Stimulated activated naive CD8-positive, alpha-beta T cell treated with anti-CD3 and anti-CD28 coated beads, Interleukin-15, Interleukin-2, amounts not matched to agents 100 ng/mL and 50 ng/mL, for 24 hours (primary cell): ENCODE results near the gene FBXW11.
"Not testable (repeated sequence)": the region's sequence is repeated elsewhere in the genome, so short reads cannot be mapped to it uniquely, and the experiment has no call there.

ENCODE experiments used
- H3K27ac Mint-ChIP-seq: one replicate; pipeline ENCODE4 v1.8.0; 2021; ENCODE audit warnings: mild to moderate bottlenecking, mixed read lengths
- H3K27me3 Mint-ChIP-seq: one replicate; pipeline ENCODE4 v1.8.0; 2021; ENCODE audit warnings: mixed read lengths
- H3K36me3 Mint-ChIP-seq: one replicate; pipeline ENCODE4 v1.8.0; 2021; ENCODE audit warnings: low read depth, mixed read lengths
- H3K4me1 Mint-ChIP-seq: one replicate; pipeline ENCODE4 v1.8.0; 2021; ENCODE audit warnings: low read depth, mixed read lengths
- H3K4me3 Mint-ChIP-seq: one replicate; pipeline ENCODE4 v1.8.0; 2021; ENCODE audit warnings: mild to moderate bottlenecking, mixed read lengths
- H3K9me3 Mint-ChIP-seq: one replicate; pipeline ENCODE4 v1.8.0; 2021; ENCODE audit warnings: mixed read lengths

FBXW11 gene

DNA sequence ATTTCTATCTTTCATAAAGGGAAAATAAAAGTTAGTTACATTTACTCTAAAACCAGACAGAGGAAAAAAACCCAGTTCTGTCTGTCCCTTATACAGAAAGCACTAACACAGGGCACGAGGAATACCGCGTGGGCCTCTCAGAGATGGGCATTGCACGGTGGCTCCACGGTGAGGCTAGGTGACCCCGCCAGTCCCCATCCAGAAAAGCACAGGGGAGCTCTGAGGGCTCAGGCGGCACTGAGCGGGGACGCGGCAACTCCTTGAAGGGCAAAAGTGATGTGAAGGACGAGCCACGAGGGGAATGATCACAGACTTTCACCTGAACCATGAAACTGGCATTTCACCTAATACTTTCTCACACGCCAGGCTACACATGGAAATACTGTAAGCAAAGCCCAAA lies 35.7 kb upstream of the FBXW11 start:
- Mint-ChIP-seq H3K4me3 (no peak overlapping the region), H3K4me1 (peaks cover 15% of the 10 kb centered on the region), H3K27ac (no peak overlapping the region), H3K9me3 (no peaks in the 10 kb centered on the region), H3K27me3 (no peaks in the 10 kb centered on the region), H3K36me3 (peaks cover 32% of the 10 kb centered on the region)

DNA sequence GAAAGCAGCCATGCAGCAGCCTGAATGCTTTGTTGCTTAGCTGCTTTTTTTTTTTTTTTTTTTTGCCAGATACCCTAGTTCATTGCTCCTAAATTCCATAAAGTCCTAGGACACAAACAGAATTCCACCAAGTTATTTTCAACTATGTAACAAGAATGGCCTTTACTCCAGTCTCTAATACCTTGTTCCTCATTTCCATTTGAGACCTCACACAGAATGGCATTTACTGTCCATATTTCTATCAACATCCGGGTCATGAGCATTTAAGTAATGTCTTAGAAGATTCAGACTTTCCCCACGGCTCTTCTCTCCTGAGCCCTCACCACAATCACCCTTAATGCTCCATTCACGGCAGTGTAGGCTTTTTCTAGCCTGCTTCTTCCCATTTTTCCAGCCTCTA lies 31.7 kb upstream of the FBXW11 start:
- H3K4me1 Mint-ChIP-seq = peaks cover 20% of the 10 kb centered on the region
- H3K27me3 Mint-ChIP-seq = no peaks in the 10 kb centered on the region
- no peak overlapping the region for H3K27ac Mint-ChIP-seq
- H3K36me3 Mint-ChIP-seq = peaks cover 2% of the 10 kb centered on the region
- no peaks in the 10 kb centered on the region for H3K9me3 Mint-ChIP-seq
- no peak overlapping the region for H3K4me3 Mint-ChIP-seq

DNA sequence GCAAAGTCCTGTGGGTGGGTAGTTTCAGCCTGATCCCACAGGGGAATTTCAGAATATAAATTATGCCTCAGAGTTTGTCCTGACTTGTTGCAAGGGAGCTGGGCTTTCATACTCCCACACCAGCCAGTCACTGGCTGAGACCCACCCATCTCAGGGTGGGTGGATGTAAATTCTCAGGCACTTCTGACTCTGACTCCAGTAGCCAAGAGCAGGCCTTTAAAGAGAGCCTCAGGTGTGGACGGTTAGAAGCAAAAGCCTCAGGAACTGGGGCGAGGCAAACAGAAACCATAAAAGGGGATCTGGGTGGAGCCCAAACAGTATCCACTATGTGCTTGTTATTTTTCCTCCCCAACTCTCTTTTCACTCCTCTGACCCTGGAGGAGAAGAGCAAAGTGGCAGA lies 28.6 kb upstream of the FBXW11 start:
- Mint-ChIP-seq H3K27me3 (no peaks in the 10 kb centered on the region), H3K27ac (no peak overlapping the region), H3K4me3 (no peak overlapping the region)

DNA sequence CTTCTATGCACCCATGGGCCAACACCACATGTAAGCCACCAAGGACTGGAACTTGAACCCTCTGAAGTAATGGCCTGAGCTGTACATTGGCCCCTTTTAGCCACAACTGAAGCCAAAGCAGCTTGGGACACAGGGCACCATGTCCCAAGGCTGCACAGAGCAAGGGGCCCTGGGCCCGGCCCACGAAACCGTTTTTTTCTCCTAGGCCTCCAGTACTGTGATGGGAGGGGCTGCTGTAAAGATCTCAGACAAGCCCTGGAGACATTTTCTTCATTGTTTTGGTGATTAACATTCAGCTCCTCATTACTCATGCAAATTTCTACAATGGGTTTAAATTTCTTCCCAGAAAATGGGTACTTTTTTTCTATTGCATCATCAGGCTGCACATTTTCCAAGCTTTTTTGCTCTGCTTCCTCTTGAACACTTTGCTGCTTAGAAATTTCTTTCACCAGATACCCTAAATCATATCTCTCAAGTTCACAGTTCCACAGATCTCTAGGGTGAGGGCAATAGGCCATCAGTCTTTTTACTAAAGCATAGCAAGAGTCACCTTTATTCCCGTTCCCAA lies 25.5 kb upstream of the FBXW11 start:
- no peak overlapping the region for H3K27ac Mint-ChIP-seq
- peaks cover 11% of the 10 kb centered on the region for H3K36me3 Mint-ChIP-seq
- H3K9me3 Mint-ChIP-seq = peaks cover 6% of the 10 kb centered on the region
- H3K4me1 Mint-ChIP-seq = peaks cover 11% of the 10 kb centered on the region
- H3K4me3 Mint-ChIP-seq = no peak overlapping the region
- H3K27me3 Mint-ChIP-seq = no peaks in the 10 kb centered on the region

More for the DNA sequence above, 28.6 kb upstream of the FBXW11 start:
- Mint-ChIP-seq H3K9me3 (peaks cover 6% of the 10 kb centered on the region), H3K4me1 (peaks cover 16% of the 10 kb centered on the region), H3K36me3 (peaks cover 11% of the 10 kb centered on the region)

DNA sequence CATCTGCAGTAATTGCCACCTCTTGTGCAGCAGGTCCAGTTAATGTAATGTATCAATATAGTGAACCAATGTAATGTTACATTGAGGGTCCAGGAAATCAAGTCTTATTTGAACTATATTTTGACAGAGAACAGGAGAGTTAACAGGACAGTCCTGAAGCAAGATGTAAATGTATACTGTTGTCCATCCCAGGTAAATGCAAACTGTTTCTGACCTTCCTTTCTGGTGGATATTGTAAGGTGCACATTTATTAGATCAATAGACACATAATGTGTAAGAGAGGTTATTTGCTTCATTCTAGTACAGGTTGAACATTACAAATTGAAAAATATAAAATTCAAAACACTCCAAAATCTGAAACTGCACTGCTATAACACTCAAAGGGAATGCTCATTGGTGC lies 23.4 kb upstream of the FBXW11 start:
- H3K36me3 Mint-ChIP-seq = peaks cover 11% of the 10 kb centered on the region
- H3K27me3 Mint-ChIP-seq = no peaks in the 10 kb centered on the region
- peaks cover 6% of the 10 kb centered on the region for H3K9me3 Mint-ChIP-seq
- peaks cover 4% of the 10 kb centered on the region for H3K4me1 Mint-ChIP-seq
- no peak overlapping the region for H3K27ac Mint-ChIP-seq
- no peak overlapping the region for H3K4me3 Mint-ChIP-seq

DNA sequence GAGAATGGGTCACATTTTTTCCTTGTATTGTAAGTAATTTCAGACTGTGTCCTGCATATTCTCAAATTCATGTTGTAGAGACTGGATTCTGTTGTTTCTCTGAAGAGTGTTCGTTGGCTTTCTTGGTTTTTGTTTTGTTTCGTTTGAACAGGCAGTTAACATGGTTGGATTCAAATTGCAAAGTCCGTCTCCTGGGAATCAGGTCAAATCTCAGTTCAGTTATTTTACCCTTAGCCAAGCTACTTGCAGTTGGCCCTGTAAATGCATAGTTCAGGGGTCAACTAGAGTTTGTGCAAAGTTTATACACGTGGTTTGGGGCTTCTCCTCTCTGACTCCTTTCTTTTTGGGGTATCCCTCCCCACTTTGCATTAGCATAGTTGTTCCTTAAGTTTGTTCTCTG lies 21.7 kb upstream of the FBXW11 start:
- Mint-ChIP-seq H3K27me3 (no peaks in the 10 kb centered on the region), H3K27ac (no peak overlapping the region), H3K4me1 (no peaks in the 10 kb centered on the region), H3K9me3 (peaks cover 6% of the 10 kb centered on the region), H3K4me3 (no peak overlapping the region), H3K36me3 (peaks cover 11% of the 10 kb centered on the region)

DNA sequence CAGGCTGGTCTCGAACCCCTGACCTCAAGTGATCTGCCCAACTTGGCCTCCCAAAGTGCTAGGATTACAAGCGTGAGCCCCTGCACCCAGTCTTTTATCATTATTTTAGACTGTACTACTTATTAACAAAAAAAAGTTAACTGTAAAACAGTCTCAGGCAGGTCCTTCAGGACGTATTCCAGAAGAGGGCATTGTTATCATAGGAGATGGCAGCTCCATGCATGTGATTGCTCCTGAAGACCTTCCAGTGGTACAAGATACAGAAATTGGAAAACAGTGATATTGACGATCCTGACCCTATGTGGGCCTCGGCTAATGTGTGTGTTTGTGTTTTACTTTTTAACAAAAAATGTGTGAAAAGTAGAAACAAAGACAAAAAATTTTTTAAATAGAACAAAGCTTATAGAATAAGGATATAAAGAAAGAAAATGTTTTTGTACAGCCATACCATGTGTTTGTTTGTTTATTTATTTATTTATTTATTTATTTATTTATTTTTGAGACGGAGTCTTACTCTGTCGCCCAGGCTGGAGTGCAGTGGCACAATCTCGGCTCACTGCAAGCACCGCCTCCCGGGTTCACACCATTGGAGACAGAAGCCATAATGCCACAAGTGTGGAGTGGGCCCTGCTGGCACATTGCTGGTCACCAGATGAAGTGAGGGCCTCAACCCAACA lies 13.8 kb upstream of the FBXW11 start:
- H3K4me1 Mint-ChIP-seq, H3K27ac Mint-ChIP-seq, H3K4me3 Mint-ChIP-seq, H3K36me3 Mint-ChIP-seq, H3K27me3 Mint-ChIP-seq, H3K9me3 Mint-ChIP-seq: not testable (repeated sequence)

DNA sequence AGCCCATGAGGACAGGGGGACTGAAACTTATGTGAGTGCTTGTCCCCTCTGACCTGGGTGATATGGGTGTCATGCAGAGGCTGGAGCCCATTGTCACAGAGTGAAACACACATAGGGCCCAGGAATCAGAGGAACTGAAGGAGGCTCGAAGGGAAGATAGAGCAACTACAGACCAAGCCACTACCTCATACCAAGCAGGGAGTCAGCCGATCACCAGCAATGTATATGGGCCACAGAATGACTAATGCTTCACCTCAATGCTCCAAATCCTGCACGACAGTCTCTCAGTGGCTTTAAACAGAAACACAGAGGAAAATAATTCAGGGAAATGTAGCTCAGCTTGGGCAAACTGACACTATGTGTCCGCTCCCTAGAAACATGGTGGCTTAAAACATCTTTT lies 8.9 kb upstream of the FBXW11 start:
- H3K36me3 Mint-ChIP-seq = no peaks in the 10 kb centered on the region
- no peak overlapping the region for H3K4me3 Mint-ChIP-seq
- H3K27ac Mint-ChIP-seq = no peak overlapping the region
- no peaks in the 10 kb centered on the region for H3K9me3 Mint-ChIP-seq
- H3K4me1 Mint-ChIP-seq = no peaks in the 10 kb centered on the region
- H3K27me3 Mint-ChIP-seq = no peaks in the 10 kb centered on the region

DNA sequence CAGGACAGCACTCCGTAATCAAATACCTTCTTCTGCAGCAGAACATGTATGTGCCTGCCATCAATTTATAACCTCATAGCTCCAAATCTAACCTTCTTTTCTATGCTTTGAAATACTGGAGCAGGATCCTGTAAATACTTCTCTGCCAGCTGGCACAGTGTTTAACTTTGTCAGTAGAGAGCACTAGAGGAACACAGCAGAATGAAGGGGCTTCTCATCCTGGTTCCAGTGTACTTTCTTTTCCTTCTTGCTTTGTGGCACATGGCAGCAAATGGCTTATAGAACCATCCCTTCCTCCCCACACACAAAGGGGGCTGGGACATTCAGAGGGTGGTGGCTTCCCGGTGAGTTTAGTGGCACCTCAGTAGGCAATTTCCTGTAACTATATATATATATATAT lies 3.8 kb upstream of the FBXW11 start:
- H3K27ac Mint-ChIP-seq = no peak overlapping the region
- no peaks in the 10 kb centered on the region for H3K9me3 Mint-ChIP-seq
- no peak overlapping the region for H3K4me3 Mint-ChIP-seq
- peaks cover 32% of the 10 kb centered on the region for H3K4me1 Mint-ChIP-seq
- H3K36me3 Mint-ChIP-seq = peaks cover 7% of the 10 kb centered on the region
- no peaks in the 10 kb centered on the region for H3K27me3 Mint-ChIP-seq

DNA sequence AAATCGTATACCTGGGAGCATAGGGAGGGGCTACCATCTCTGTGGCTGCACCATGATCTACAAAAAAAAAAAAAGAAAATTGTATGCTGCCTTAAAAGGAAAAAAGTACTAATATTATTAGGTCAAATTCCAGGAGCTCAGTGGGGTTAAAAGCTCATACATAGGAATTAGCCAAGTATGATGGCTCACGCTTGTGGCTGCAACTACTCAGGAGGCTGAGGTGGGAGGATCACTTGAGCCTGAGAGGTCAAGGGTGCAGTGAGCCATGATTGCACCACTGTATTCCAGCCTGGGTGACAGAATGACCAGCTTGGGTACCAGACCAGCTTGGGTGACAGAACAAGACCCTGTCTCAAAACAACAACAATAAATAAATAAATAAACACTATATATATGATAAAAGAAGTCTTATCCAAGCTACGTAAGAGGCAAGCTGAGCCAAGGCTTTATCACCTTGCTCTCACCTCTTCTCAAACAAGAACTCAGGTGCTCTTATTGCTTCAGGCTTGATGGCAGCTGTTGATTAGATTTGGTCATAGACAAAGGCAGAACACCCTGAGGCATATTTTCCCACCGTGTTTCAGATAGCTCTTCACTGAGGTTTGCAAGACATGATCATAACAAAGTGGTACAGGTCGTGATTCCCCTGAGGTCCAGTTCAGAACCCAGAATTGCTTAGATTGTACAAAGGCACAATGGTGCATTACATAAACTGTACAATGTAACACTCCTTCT lies 3.3 kb upstream of the FBXW11 start:
- Mint-ChIP-seq H3K9me3 (no peaks in the 10 kb centered on the region), H3K4me3 (no peak overlapping the region), H3K27ac (no peak overlapping the region), H3K27me3 (no peaks in the 10 kb centered on the region), H3K4me1 (peaks cover 38% of the 10 kb centered on the region), H3K36me3 (peaks cover 13% of the 10 kb centered on the region)

DNA sequence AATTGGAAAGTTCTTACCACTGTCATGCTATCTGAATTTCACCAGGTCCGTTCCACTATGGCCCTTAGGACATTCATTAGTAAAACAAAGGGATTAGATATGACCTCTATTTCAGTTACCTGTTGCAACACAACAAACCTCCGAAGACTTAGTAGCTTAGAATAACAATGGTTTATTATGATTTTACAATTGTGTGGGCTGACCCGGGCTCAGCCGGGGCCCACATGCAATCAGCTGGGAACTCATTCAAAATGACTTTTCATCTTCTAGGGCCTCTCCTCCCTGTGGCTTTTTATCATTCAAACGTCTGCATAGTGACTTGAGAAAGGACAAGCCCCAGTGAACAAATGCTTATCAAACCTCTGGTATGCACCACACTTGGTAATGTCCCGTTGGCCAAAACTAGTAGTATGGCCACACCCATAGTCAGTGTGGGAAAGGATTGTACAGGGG lies 2.3 kb upstream of the FBXW11 start:
- Mint-ChIP-seq H3K27me3 (no peaks in the 10 kb centered on the region), H3K9me3 (no peaks in the 10 kb centered on the region), H3K4me3 (no peak overlapping the region), H3K36me3 (peaks cover 13% of the 10 kb centered on the region), H3K4me1 (peaks cover 44% of the 10 kb centered on the region), H3K27ac (peak overlapping the region; percentile 99)

DNA sequence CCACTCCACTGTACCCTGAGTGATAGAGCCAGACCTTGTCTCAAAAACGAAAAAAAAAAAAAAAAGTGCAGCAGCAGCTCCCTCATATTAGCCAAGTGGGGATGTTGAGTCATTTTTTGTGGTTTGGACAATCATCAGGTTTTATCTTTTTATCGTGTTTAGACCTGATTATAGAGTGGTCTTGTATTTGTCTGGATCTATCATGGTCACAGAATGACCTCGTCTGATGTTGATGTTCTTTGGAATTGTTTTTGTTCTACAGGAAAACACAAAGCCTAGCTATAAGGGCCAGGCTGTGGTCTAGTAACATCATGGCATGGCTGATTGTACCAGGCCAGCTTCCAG lies 1.6 kb upstream of the FBXW11 start:
- peaks cover 50% of the 10 kb centered on the region for H3K4me1 Mint-ChIP-seq
- H3K4me3 Mint-ChIP-seq = peak overlapping the region; percentile 97
- peak overlapping the region; percentile 99 for H3K27ac Mint-ChIP-seq
- no peaks in the 10 kb centered on the region for H3K9me3 Mint-ChIP-seq
- no peaks in the 10 kb centered on the region for H3K27me3 Mint-ChIP-seq
- H3K36me3 Mint-ChIP-seq = peaks cover 13% of the 10 kb centered on the region

DNA sequence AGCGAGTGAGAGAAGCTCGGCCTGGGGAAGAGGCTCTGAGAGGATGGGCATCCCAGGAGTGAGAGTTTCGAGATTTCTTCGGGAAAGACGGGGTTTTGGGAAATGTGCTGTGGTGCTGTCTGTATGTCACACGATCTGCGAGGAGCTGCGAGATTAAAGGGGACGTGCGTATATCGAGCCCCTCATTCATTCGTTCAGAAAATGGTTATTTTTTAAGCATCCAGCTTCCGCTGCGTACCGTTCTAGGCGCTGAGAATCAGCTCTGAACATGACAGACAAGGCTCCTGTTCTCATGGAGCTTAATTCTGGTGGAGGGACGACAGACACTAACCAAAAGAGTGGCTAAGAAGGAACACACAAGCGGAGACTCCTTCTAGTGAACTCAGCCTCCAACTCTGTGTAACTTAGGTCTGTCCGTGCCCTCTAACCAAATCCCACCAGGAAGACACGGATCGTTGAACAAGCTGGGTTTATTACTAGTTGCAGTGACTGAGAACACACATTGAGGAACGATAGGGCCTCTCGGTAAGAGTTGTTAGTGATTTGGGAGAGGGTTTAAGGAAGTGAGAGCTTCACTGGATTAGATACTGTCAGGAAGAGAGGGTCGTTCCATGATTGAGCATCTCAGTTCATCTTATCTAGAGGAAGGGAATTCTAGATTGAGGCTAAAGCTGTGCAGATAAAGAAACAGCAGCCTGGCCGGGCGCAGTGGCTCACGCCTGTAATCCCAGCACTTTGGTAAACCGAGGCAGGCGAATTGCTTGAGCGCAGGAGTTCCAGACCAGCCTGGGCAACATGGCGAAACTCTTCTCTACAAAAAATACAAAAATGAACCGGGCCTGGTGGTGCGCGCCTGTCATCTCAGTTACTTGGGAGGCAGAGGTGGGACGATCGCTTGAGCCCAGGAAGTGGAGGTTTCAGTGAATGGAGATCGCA lies 1.0 kb upstream of the FBXW11 start:
- H3K27ac Mint-ChIP-seq = peak overlapping the region; percentile 99
- no peaks in the 10 kb centered on the region for H3K9me3 Mint-ChIP-seq
- peak overlapping the region; percentile 97 for H3K4me3 Mint-ChIP-seq
- peaks cover 13% of the 10 kb centered on the region for H3K36me3 Mint-ChIP-seq
- peaks cover 57% of the 10 kb centered on the region for H3K4me1 Mint-ChIP-seq
- no peaks in the 10 kb centered on the region for H3K27me3 Mint-ChIP-seq

DNA sequence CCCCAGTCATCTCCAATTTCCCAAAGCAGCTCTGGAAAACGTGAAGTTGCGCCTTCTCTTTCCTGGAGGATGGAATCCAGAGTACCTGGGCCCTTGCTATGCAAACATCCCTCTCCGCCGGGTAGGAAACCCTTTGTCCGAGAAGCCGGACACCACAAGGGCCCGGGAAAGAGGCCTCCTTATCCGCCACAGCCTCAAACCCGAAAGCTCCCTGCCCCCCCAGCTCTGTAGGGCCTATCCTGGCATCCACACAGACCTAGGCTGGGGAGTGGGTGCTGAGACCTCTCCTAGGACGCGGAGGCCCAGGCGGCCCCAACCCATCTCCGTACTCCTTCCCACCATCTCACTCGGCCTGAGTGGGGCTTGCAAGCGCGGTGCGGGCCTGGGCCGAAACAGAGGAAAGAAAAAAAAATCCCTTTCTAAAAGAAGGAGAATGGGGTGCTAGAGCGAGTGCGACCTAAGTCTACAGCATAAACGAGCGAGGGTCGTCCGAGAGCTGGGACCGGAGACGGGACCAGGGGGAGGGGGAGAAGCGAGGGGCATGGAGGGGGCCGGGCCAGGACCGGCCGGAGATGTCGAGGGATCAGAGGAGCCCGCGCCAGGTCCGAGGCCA lies 624 bp downstream of the FBXW11 start:
- Mint-ChIP-seq H3K36me3 (peaks cover 22% of the 10 kb centered on the region), H3K27ac (peak overlapping the region; percentile 98), H3K4me3 (peak overlapping the region; percentile 95), H3K9me3 (no peaks in the 10 kb centered on the region), H3K27me3 (no peaks in the 10 kb centered on the region), H3K4me1 (peaks cover 73% of the 10 kb centered on the region)
